ENCODE measurements around the gene ALDH1B1. TPM values are rescaled to one million over a fixed set of nuclear protein-coding genes. Genes with fewer than 3 reads are reported as not detected.

ALDH1B1 gene
- total and polyA plus RNA-seq, 9 of the 15 experiments (the other 6 are each of a cell fraction or from before 2014, with no cell fraction given), result 8.6 to 46.5 (median 30.8) TPM

- in situ Hi-C loops (cut with MboI) (no loop called here), intact Hi-C loops (cut with micrococcal nuclease) (loop anchor here (5.0 kb wide), 1 partner anchor 479 kb away; no protein-coding TSS in a partner anchor)
- POLR2A ChIA-PET, result no interaction called here
- Histone ChIP-seq H3K27me3 (ENCODE audit: control insufficient read depth in 2 of 2, insufficient read depth in 2 of 2, low read length in 2 of 2) (peaks cover 57 to 72% of the 10 kb centered on the region in 2 experiments), H3K9me3 (replicated peaks; ENCODE audit: control insufficient read depth, insufficient read depth, low read depth, low read length) (no peaks in the 10 kb centered on the region), H3K4me2 (ENCODE audit: insufficient read depth, low read length) (no peak overlapping the region), H3K4me1 (replicated peaks in 1 of 2; ENCODE audit: control insufficient read depth in 2 of 2, insufficient read depth in 2 of 2, low read length in 2 of 2) (no peaks in the 10 kb centered on the region), H4K20me1 (replicated peaks; ENCODE audit: control insufficient read depth, insufficient read depth, low read length) (peaks cover 10% of the 10 kb centered on the region; the same call in 1 of the 2 replicates), H3K27ac (ENCODE audit: extremely low read depth, low read depth, low read length) (no peak overlapping the region), H3K9ac (ENCODE audit: insufficient read depth in 1 of 2, low read depth in 2 of 2, low read length in 2 of 2) (no peak overlapping the region), H3K36me3 (ENCODE audit: control insufficient read depth, insufficient read depth, low read length) (no peaks in the 10 kb centered on the region), H3K9me1 (ENCODE audit: control insufficient read depth, insufficient read depth, low read length) (no peaks in the 10 kb centered on the region), H3K4me3 (no peak overlapping the region), H3K79me2 (ENCODE audit: control insufficient read depth, insufficient read depth, low read length) (no peaks in the 10 kb centered on the region), H2AFZ (ENCODE audit: low read depth, low read length) (no peak overlapping the region)
- no peak for DNase-seq (ENCODE audit: extremely low read depth in 1 of 4, low spot score in 3 of 4)
- WGBS (ENCODE audit: insufficient coverage, low coverage, missing lambda C conversion rate), result 1% methylated on average over 8 of the region's 9 CpGs
- no TSS peak for BruUV-seq (replicated peaks)
- TF ChIP-seq CHCHD3 (CRISPR knock-in tag; IDR thresholded peaks at IDR 0.05), result no peak
- ATAC-seq, result no peak
- CTCF ChIA-PET (ENCODE audit: low intra/inter-chr PET ratio), result interaction anchor here (0.8 kb wide), 1 partner anchor 35 kb away, joined by 4 read pairs; no protein-coding TSS in a partner anchor
- no peak for FAIRE-seq
Measured at GRCh38 chr9:38406476-38407186, 14.1 kb downstream of the ALDH1B1 start.

- H4K20me1 ChIP-seq (replicated peaks; ENCODE audit: control insufficient read depth, insufficient read depth, low read length), result 0 out of 2 replicates have a peak, but pooled peaks cover 13% of the 10 kb centered on the region
- H3K9ac ChIP-seq (ENCODE audit: insufficient read depth in 1 of 2, low read depth in 2 of 2, low read length in 2 of 2), result no peak overlapping the region
- H3K4me3 ChIP-seq, result no peak overlapping the region
- ATAC-seq, result no peak
- ChIA-PET CTCF (ENCODE audit: low intra/inter-chr PET ratio) (no interaction called here), POLR2A (no interaction called here)
- DNase-seq (ENCODE audit: extremely low read depth in 1 of 4, low spot score in 3 of 4), result no peak
- WGBS (ENCODE audit: insufficient coverage, low coverage, missing lambda C conversion rate), result 0% methylated on average over 4 of the region's 4 CpGs
- TF ChIP-seq MED1 (CRISPR knock-in tag; IDR thresholded peaks at IDR 0.05; ENCODE audit: borderline replicate concordance), result no peak
- no peak for TF ChIP-seq FOXM1 (IDR thresholded peaks at IDR 0.05; ENCODE audit: low read depth)
- no peak for TF ChIP-seq FOXM1 (CRISPR knock-in tag; IDR thresholded peaks at IDR 0.05; ENCODE audit: low read depth)
- TF ChIP-seq TAL1 (IDR thresholded peaks at IDR 0.05), result no peak
- TF ChIP-seq ZBTB26 (CRISPR knock-in tag; IDR thresholded peaks at IDR 0.05), result no peak
- no peak for TF ChIP-seq PURB (CRISPR knock-in tag; IDR thresholded peaks at IDR 0.05; ENCODE audit: low read depth)
- no peak for TF ChIP-seq HNRNPK (IDR thresholded peaks at IDR 0.05; ENCODE audit: low read depth, low read length, poor library complexity, severe bottlenecking)
- no peak for TF ChIP-seq NEUROD1 (IDR thresholded peaks at IDR 0.05; ENCODE audit: borderline replicate concordance, low read depth, low read length, partially characterized antibody)
- no peak for TF ChIP-seq KAT8 (IDR thresholded peaks at IDR 0.05; ENCODE audit: low read depth)
- TF ChIP-seq ZNF785 (CRISPR knock-in tag; IDR thresholded peaks at IDR 0.05), result no peak
- H3K4me1 ChIP-seq (replicated peaks in 1 of 2; ENCODE audit: control insufficient read depth in 2 of 2, insufficient read depth in 2 of 2, low read length in 2 of 2), result no peaks in the 10 kb centered on the region
- H3K36me3 ChIP-seq (ENCODE audit: control insufficient read depth, insufficient read depth, low read length), result no peaks in the 10 kb centered on the region
- no peak overlapping the region for H3K4me2 ChIP-seq (ENCODE audit: insufficient read depth, low read length)
- BruUV-seq (replicated peaks), result no TSS peak
- peaks cover 72 to 73% of the 10 kb centered on the region in 2 experiments for H3K27me3 ChIP-seq (ENCODE audit: control insufficient read depth in 2 of 2, insufficient read depth in 2 of 2, low read length in 2 of 2)
- no peaks in the 10 kb centered on the region for H3K9me3 ChIP-seq (replicated peaks; ENCODE audit: control insufficient read depth, insufficient read depth, low read depth, low read length)
- no peaks in the 10 kb centered on the region for H3K79me2 ChIP-seq (ENCODE audit: control insufficient read depth, insufficient read depth, low read length)
- H3K9me1 ChIP-seq (ENCODE audit: control insufficient read depth, insufficient read depth, low read length), result no peaks in the 10 kb centered on the region
- in situ Hi-C loops (cut with MboI), result no loop called here
- no peak overlapping the region for H3K27ac ChIP-seq (ENCODE audit: extremely low read depth, low read depth, low read length)
- intact Hi-C loops (cut with micrococcal nuclease), result loop anchor here (5.0 kb wide), 1 partner anchor 481 kb away; no protein-coding TSS in a partner anchor
- H2AFZ ChIP-seq (ENCODE audit: low read depth, low read length), result no peak overlapping the region
- no peak for FAIRE-seq
Measured at GRCh38 chr9:38408719-38409118, 16.2 kb downstream of the ALDH1B1 start.
